ENCODE results near the gene HECTD1. TPM values are rescaled to one million over a fixed set of nuclear protein-coding genes. Genes with fewer than 3 reads are reported as not detected.

Gene HECTD1
- total and polyA plus RNA-seq, 9 of the 15 experiments (the other 6 are each of a cell fraction or from before 2014, with no cell fraction given) = 27.9 to 111 (median 78.1) TPM

GRCh38 chr14:31051023-31051422 is 156.6 kb downstream of the HECTD1 start:
- FAIRE-seq (peak; percentile 72), ATAC-seq (peak; percentile 9), DNase-seq (ENCODE audit: extremely low read depth in 1 of 4, low spot score in 3 of 4) (no peak)
- TF ChIP-seq POLR2G (IDR thresholded peaks at IDR 0.05; ENCODE audit: low read depth, low read length) = no peak
- no peak for TF ChIP-seq JUNB (CRISPR knock-in tag; conservative IDR thresholded peaks at IDR 0.05)
- no peak for TF ChIP-seq EHMT2 (IDR thresholded peaks at IDR 0.05)
- TF ChIP-seq ZNF41 (CRISPR knock-in tag; conservative IDR thresholded peaks at IDR 0.05) = no peak
- TF ChIP-seq SFPQ (IDR thresholded peaks at IDR 0.05; ENCODE audit: low read depth, low read length) = no peak
- TF ChIP-seq CEBPB (tag; IDR thresholded peaks at IDR 0.05) = no peak
- no peak for TF ChIP-seq ZFPM2 (CRISPR knock-in tag; IDR thresholded peaks at IDR 0.05)
- TF ChIP-seq HOXB6 (CRISPR knock-in tag; IDR thresholded peaks at IDR 0.05; ENCODE audit: borderline replicate concordance) = no peak
- Histone ChIP-seq H3K4me1 (replicated peaks in 1 of 2; ENCODE audit: control insufficient read depth in 2 of 2, insufficient read depth in 2 of 2, low read length in 2 of 2) (peaks cover 15 to 18% of the 10 kb centered on the region in 2 experiments; a peak in 4 of 5 replicates), H3K36me3 (ENCODE audit: control insufficient read depth, insufficient read depth, low read length) (no peaks in the 10 kb centered on the region), H3K27ac (ENCODE audit: extremely low read depth, low read depth, low read length) (no peak overlapping the region; the same call in 2 of the 3 replicates), H4K20me1 (replicated peaks; ENCODE audit: control insufficient read depth, insufficient read depth, low read length) (no peaks in the 10 kb centered on the region), H3K9me1 (ENCODE audit: control insufficient read depth, insufficient read depth, low read length) (no peaks in the 10 kb centered on the region), H3K9me3 (replicated peaks; ENCODE audit: control insufficient read depth, insufficient read depth, low read depth, low read length) (no peaks in the 10 kb centered on the region), H3K9ac (ENCODE audit: insufficient read depth in 1 of 2, low read depth in 2 of 2, low read length in 2 of 2) (peak overlapping the region in 1 of 2 experiments; percentile 40; a peak in 1 of 4 replicates), H3K4me3 (no peak overlapping the region), H3K79me2 (ENCODE audit: control insufficient read depth, insufficient read depth, low read length) (no peaks in the 10 kb centered on the region), H2AFZ (ENCODE audit: low read depth, low read length) (peak overlapping the region; percentile 7), H3K4me2 (ENCODE audit: insufficient read depth, low read length) (no peak overlapping the region; the same call in 1 of the 2 replicates), H3K27me3 (ENCODE audit: control insufficient read depth in 2 of 2, insufficient read depth in 2 of 2, low read length in 2 of 2) (no peaks in the 10 kb centered on the region)
- ChIA-PET POLR2A (interaction anchor here (0.8 kb wide), 1 partner anchor 22 kb away, joined by 3 read pairs; no protein-coding TSS in a partner anchor), CTCF (ENCODE audit: low intra/inter-chr PET ratio) (interaction anchor here (0.7 kb wide), 1 partner anchor 15 kb away, joined by 3 read pairs; no protein-coding TSS in a partner anchor)
- in situ Hi-C loops (cut with MboI) = no loop called here
- 75% methylated on average over 5 of the region's 7 CpGs for WGBS (ENCODE audit: insufficient coverage, low coverage, missing lambda C conversion rate)
- no TSS peak for BruUV-seq (replicated peaks)
- intact Hi-C loops (cut with micrococcal nuclease) = no loop called here

Small RNA genes lying within 50 kb of the gene (small RNA-seq; reads per million reads assigned to genes)
- not detected for gene RF00019
- not detected for gene RNU6-541P

Other genes with a start within 250 kb of the HECTD1 start
- 3.7 TPM in 2 replicates for gene AP4S1, start 182.1 kb downstream of the HECTD1 start, total RNA-seq (2014; rRNA removed)
- gene AP4S1, start 182.1 kb downstream of the HECTD1 start, total RNA-seq (2014; rRNA removed; fragmentation: Illumina TruSeq; extraction: Trizol) = 7.2 and 7.8 TPM in 2 replicates
- 4.6 and 5.9 TPM in 2 replicates for gene AP4S1, start 182.1 kb downstream of the HECTD1 start, total RNA-seq (2015; rRNA removed; fragmentation: Illumina TruSeq; extraction: Trizol)
- 5.0 and 5.6 TPM in 2 replicates for gene AP4S1, start 182.1 kb downstream of the HECTD1 start, total RNA-seq (2021)
- 2.5 and 6.2 TPM in 2 replicates for gene AP4S1, start 182.1 kb downstream of the HECTD1 start, polyA plus RNA-seq (2011; rRNA removed)
- 5.0 and 6.7 TPM in 2 replicates for gene AP4S1, start 182.1 kb downstream of the HECTD1 start, polyA plus RNA-seq (2014; fragmentation: Illumina TruSeq; extraction: Trizol)
- 1 to 10 TPM; 5.9 to 6.1 TPM for gene AP4S1, start 182.1 kb downstream of the HECTD1 start, polyA plus RNA-seq (2014; fragmentation: Nextera tagmentation; extraction: Ambion mirVana)
- gene AP4S1, start 182.1 kb downstream of the HECTD1 start, polyA plus RNA-seq (2014; rRNA removed) = 4.6 and 6.6 TPM in 2 replicates
- 18.0 and 25.7 TPM in 2 replicates for gene STRN3, start 181.4 kb downstream of the HECTD1 start, total RNA-seq (2014; rRNA removed)
- gene STRN3, start 181.4 kb downstream of the HECTD1 start, total RNA-seq (2014; rRNA removed; fragmentation: Illumina TruSeq; extraction: Trizol) = 29.1 and 35.7 TPM in 2 replicates
- gene STRN3, start 181.4 kb downstream of the HECTD1 start, total RNA-seq (2015; rRNA removed; fragmentation: Illumina TruSeq; extraction: Trizol) = 23.7 and 24.7 TPM in 2 replicates
- gene STRN3, start 181.4 kb downstream of the HECTD1 start, total RNA-seq (2021) = 17.6 and 19.9 TPM in 2 replicates
- gene STRN3, start 181.4 kb downstream of the HECTD1 start, polyA plus RNA-seq (2011; rRNA removed) = 16.0 and 16.7 TPM in 2 replicates
- gene STRN3, start 181.4 kb downstream of the HECTD1 start, polyA plus RNA-seq (2014; fragmentation: Illumina TruSeq; extraction: Trizol) = 9.7 and 10.8 TPM in 2 replicates
- gene STRN3, start 181.4 kb downstream of the HECTD1 start, polyA plus RNA-seq (2014; fragmentation: Nextera tagmentation; extraction: Ambion mirVana) = 1 to 10 TPM; 5.9 to 6.2 TPM
- 5.6 and 14.0 TPM in 2 replicates for gene STRN3, start 181.4 kb downstream of the HECTD1 start, polyA plus RNA-seq (2014; rRNA removed)
- gene HEATR5A, start 212.8 kb upstream of the HECTD1 start, total RNA-seq (2014; rRNA removed) = 8.1 and 8.4 TPM in 2 replicates
- gene HEATR5A, start 212.8 kb upstream of the HECTD1 start, total RNA-seq (2014; rRNA removed; fragmentation: Illumina TruSeq; extraction: Trizol) = 27.7 and 30.4 TPM in 2 replicates
- gene HEATR5A, start 212.8 kb upstream of the HECTD1 start, total RNA-seq (2015; rRNA removed; fragmentation: Illumina TruSeq; extraction: Trizol) = 17.5 and 19.3 TPM in 2 replicates
- 18.7 and 23.0 TPM in 2 replicates for gene HEATR5A, start 212.8 kb upstream of the HECTD1 start, total RNA-seq (2021)
- 18.4 and 23.6 TPM in 2 replicates for gene HEATR5A, start 212.8 kb upstream of the HECTD1 start, polyA plus RNA-seq (2011; rRNA removed)
- 12.3 and 14.9 TPM in 2 replicates for gene HEATR5A, start 212.8 kb upstream of the HECTD1 start, polyA plus RNA-seq (2014; fragmentation: Illumina TruSeq; extraction: Trizol)
- 10 to 100 TPM; 46.4 to 50.9 TPM for gene HEATR5A, start 212.8 kb upstream of the HECTD1 start, polyA plus RNA-seq (2014; fragmentation: Nextera tagmentation; extraction: Ambion mirVana)
- gene HEATR5A, start 212.8 kb upstream of the HECTD1 start, polyA plus RNA-seq (2014; rRNA removed) = 8.0 and 10.8 TPM in 2 replicates
- 24.1 and 30.5 TPM in 2 replicates for gene DTD2, start 249.7 kb upstream of the HECTD1 start, total RNA-seq (2014; rRNA removed)
- 16.7 and 17.9 TPM in 2 replicates for gene DTD2, start 249.7 kb upstream of the HECTD1 start, total RNA-seq (2014; rRNA removed; fragmentation: Illumina TruSeq; extraction: Trizol)
- 17.0 and 18.2 TPM in 2 replicates for gene DTD2, start 249.7 kb upstream of the HECTD1 start, total RNA-seq (2015; rRNA removed; fragmentation: Illumina TruSeq; extraction: Trizol)
- 15.2 and 16.6 TPM in 2 replicates for gene DTD2, start 249.7 kb upstream of the HECTD1 start, total RNA-seq (2021)
- 9.8 and 13.4 TPM in 2 replicates for gene DTD2, start 249.7 kb upstream of the HECTD1 start, polyA plus RNA-seq (2011; rRNA removed)
- 13.4 and 15.4 TPM in 2 replicates for gene DTD2, start 249.7 kb upstream of the HECTD1 start, polyA plus RNA-seq (2014; fragmentation: Illumina TruSeq; extraction: Trizol)
- 1 to 10 TPM; 3.8 to 4.8 TPM for gene DTD2, start 249.7 kb upstream of the HECTD1 start, polyA plus RNA-seq (2014; fragmentation: Nextera tagmentation; extraction: Ambion mirVana)
- gene DTD2, start 249.7 kb upstream of the HECTD1 start, polyA plus RNA-seq (2014; rRNA removed) = 16.0 and 19.4 TPM in 2 replicates

Measured in K562 (cell line).